HepG2 (cell line): ENCODE data around the gene TP53I3. TPM values are rescaled to one million over a fixed set of nuclear protein-coding genes. Genes with fewer than 3 reads are reported as not detected.

ENCODE experiments used
- CENPX ChIP-seq: sonication (generic); formaldehyde crosslinking; IDR thresholded peaks from 2 replicates; pipeline ENCODE4 v1.9.0; 2021; ENCODE audit warnings: mild to moderate bottlenecking, missing genetic modification reagents, moderate library complexity
- ELF1 ChIP-seq: sonication (generic); formaldehyde crosslinking; IDR thresholded peaks from 2 replicates; pipeline ENCODE4 v1.4.0; 2020; ENCODE audit warnings: missing genetic modification reagents
- FOXO4 ChIP-seq: sonication (generic); formaldehyde crosslinking; conservative IDR thresholded peaks from 2 replicates; pipeline ENCODE4 v1.8.1; 2023; ENCODE audit warnings: missing genetic modification reagents
- GFI1 ChIP-seq: sonication (generic); formaldehyde crosslinking; IDR thresholded peaks from 2 replicates; pipeline ENCODE4 v1.5.0; 2020; ENCODE audit warnings: missing genetic modification reagents, mild to moderate bottlenecking, borderline replicate concordance
- GMEB2 ChIP-seq: IDR thresholded peaks from 2 replicates; pipeline ENCODE4 v1.6.1; 2016; ENCODE audit warnings: missing biosample characterization, missing genetic modification reagents, low read depth
- JARID2 ChIP-seq: sonication (generic); formaldehyde crosslinking; IDR thresholded peaks from 2 replicates; pipeline ENCODE4 v1.8.1; 2023; ENCODE audit warnings: missing genetic modification reagents, inconsistent platforms; ENCODE audit not compliant: insufficient replicate concordance
- MNT ChIP-seq: fragments of 450-650 bp; IDR thresholded peaks from 2 replicates; pipeline ENCODE4 v1.6.1; 2016
- NFIC ChIP-seq: IDR thresholded peaks from 2 replicates; pipeline ENCODE4 v1.6.1; 2012; ENCODE audit warnings: mild to moderate bottlenecking, low read length, inconsistent platforms
- NFRKB ChIP-seq: fragments of 450-650 bp; IDR thresholded peaks from 2 replicates; pipeline ENCODE4 v1.6.1; 2017
- PHF20 ChIP-seq: sonication (generic); formaldehyde crosslinking; IDR thresholded peaks from 2 replicates; pipeline ENCODE4 v1.5.0; 2020; ENCODE audit warnings: mild to moderate bottlenecking, missing genetic modification reagents
- RAD51 ChIP-seq: fragments of 450-650 bp; IDR thresholded peaks from 2 replicates; pipeline ENCODE4 v1.6.1; 2016; ENCODE audit warnings: borderline replicate concordance
- SKI ChIP-seq: fragments of 450-650 bp; IDR thresholded peaks from one replicate; pipeline ENCODE4 v1.6.1; 2018; ENCODE audit warnings: mild to moderate bottlenecking; ENCODE audit not compliant: partially characterized antibody
- SP4 ChIP-seq: sonication (generic); formaldehyde crosslinking; IDR thresholded peaks from 2 replicates; pipeline ENCODE4 v1.8.1; 2023; ENCODE audit warnings: mild to moderate bottlenecking, missing genetic modification reagents
- TEF ChIP-seq: sonication (generic); formaldehyde crosslinking; IDR thresholded peaks from 2 replicates; pipeline ENCODE4 v1.5.0; 2020; ENCODE audit warnings: missing genetic modification reagents
- ZBED4 ChIP-seq: sonication (generic); formaldehyde crosslinking; IDR thresholded peaks from 2 replicates; pipeline ENCODE4 v1.4.0; 2020; ENCODE audit warnings: missing genetic modification reagents, borderline replicate concordance
- ZNF101 ChIP-seq: sonication (generic); formaldehyde crosslinking; IDR thresholded peaks from 2 replicates; pipeline ENCODE4 v1.4.0; 2020; ENCODE audit warnings: mild to moderate bottlenecking, low read depth, missing genetic modification reagents, borderline replicate concordance
- ZNF460 ChIP-seq: sonication (generic); formaldehyde crosslinking; IDR thresholded peaks from 2 replicates; pipeline ENCODE4 v1.5.1; 2020; ENCODE audit warnings: missing genetic modification reagents, mild to moderate bottlenecking, borderline replicate concordance
- ZNF597 ChIP-seq: sonication (generic); formaldehyde crosslinking; IDR thresholded peaks from 2 replicates; pipeline ENCODE4 v1.5.0; 2020; ENCODE audit warnings: missing genetic modification reagents
- ZNF616 ChIP-seq: sonication (generic); formaldehyde crosslinking; IDR thresholded peaks from 2 replicates; pipeline ENCODE4 v1.5.0; 2020; ENCODE audit warnings: low read depth, mild to moderate bottlenecking, missing genetic modification reagents
- ZNF781 ChIP-seq: sonication (generic); formaldehyde crosslinking; IDR thresholded peaks from 2 replicates; pipeline ENCODE4 v1.5.1; 2020; ENCODE audit warnings: borderline replicate concordance, mild to moderate bottlenecking, missing genetic modification reagents; ENCODE audit errors: not compliant biosample characterization
- ZNF792 ChIP-seq: IDR thresholded peaks from 2 replicates; pipeline ENCODE4 v1.6.1; 2016
- polyA plus RNA-seq, 8 experiments: library from polyadenylated mRNA; depleted of rRNA in 3 of 8; stranded (reverse) in 7 of 8; unstranded in 1 of 8; fragments of >200 nt; fragmentation: Illumina TruSeq in 4 of 8; extraction: Trizol in 4 of 8; gene quantifications; 2 replicates each; pipeline versions ENCODE4 v1.2.1 to v1.2.3, GENCODE V29; 2011 to 2016; ENCODE audit warnings: low read depth in 4 of 8, missing spikeins in 1 of 8, mixed read lengths in 1 of 8; ENCODE audit not compliant: insufficient read depth in 1 of 8
- total RNA-seq, 5 experiments: library from RNA; depleted of rRNA; stranded (reverse); fragments of >200 nt; fragmentation: Illumina TruSeq; extraction: Trizol; gene quantifications; 2 replicates each; pipeline ENCODE4 v1.2.3, GENCODE V29; 2016; ENCODE audit warnings: low read depth in 1 of 5

The TP53I3 gene
- total and polyA plus RNA-seq, 2 of the 13 experiments (the other 11 are each of a cell fraction or from before 2014, with no cell fraction given) = 25.0 to 44.1 TPM

- no peak for TF ChIP-seq FOXO4
- no peak for TF ChIP-seq JARID2 (CRISPR knock-in tag)
- TF ChIP-seq ZNF616 (CRISPR knock-in tag) = no peak
- TF ChIP-seq ZNF597 (CRISPR knock-in tag) = no peak
- no peak for TF ChIP-seq ELF1 (CRISPR knock-in tag)
- TF ChIP-seq SP4 (CRISPR knock-in tag) = peak; percentile 93
- no peak for TF ChIP-seq ZNF460 (CRISPR knock-in tag)
- TF ChIP-seq TEF (CRISPR knock-in tag) = no peak
- no peak for TF ChIP-seq GMEB2 (CRISPR knock-in tag)
- TF ChIP-seq NFRKB = no peak
- TF ChIP-seq ZBED4 (CRISPR knock-in tag) = no peak
- TF ChIP-seq NFIC = no peak
- no peak for TF ChIP-seq ZNF781
- TF ChIP-seq MNT = no peak
- no peak for TF ChIP-seq RAD51
- TF ChIP-seq PHF20 (CRISPR knock-in tag) = peak; percentile 7; the same call in 1 of the 2 replicates
- no peak for TF ChIP-seq GFI1 (CRISPR knock-in tag)
- TF ChIP-seq ZNF101 (CRISPR knock-in tag) = 0 out of 2 replicates have a peak, but pooled peaks have one; percentile 55
- no peak for TF ChIP-seq CENPX (CRISPR knock-in tag)
- TF ChIP-seq ZNF792 (CRISPR knock-in tag) = no peak
- no peak for TF ChIP-seq SKI
Observed at GRCh38 chr2:24049485-24050021, 35.1 kb downstream of the TP53I3 start, which contains the start of gene FKBP1B (continued).
